Tibial nerve (tissue), 4 donors: ENCODE measurements around the gene ATP8B1. TPM values are rescaled to one million over a fixed set of nuclear protein-coding genes. Genes with fewer than 3 reads are reported as not detected.

Source experiments
- DNase-seq, 2 donors: peaks; one replicate each; pipeline ENCODE4 v3.0.0-alpha.2; 2019; ENCODE audit warnings: low spot score in 2 of 2
- H3K27ac ChIP-seq, 4 donors: fragments of 200-600 bp; sonication (generic) in 3 of 4; one replicate each; pipeline ENCODE4 v1.5.1; 2017 to 2019; ENCODE audit warnings: mild to moderate bottlenecking in 1 of 4
- H3K27me3 ChIP-seq, 2 donors: fragments of 200-600 bp; sonication (generic) in 1 of 2; one replicate each; pipeline versions ENCODE4 v1.5.1 to v1.6.0; 2017 to 2019
- H3K36me3 ChIP-seq, 3 donors: fragments of 200-600 bp; sonication (generic); one replicate each; pipeline ENCODE4 v1.5.1; 2018 to 2019
- H3K4me1 ChIP-seq, 4 donors: fragments of 200-600 bp; sonication (generic) in 3 of 4; one replicate each; pipeline ENCODE4 v1.5.1; 2017 to 2019
- H3K4me3 ChIP-seq, 4 donors: fragments of 200-600 bp; sonication (generic) in 3 of 4; one replicate each; pipeline ENCODE4 v1.5.1; 2017 to 2019; ENCODE audit warnings: mild to moderate bottlenecking in 1 of 4, moderate library complexity in 1 of 4
- H3K9me3 ChIP-seq, 4 donors: fragments of 200-600 bp; sonication (generic) in 3 of 4; one replicate each; pipeline ENCODE4 v1.5.1; 2017 to 2019
- CTCF ChIP-seq, 5 experiments: fragments of 200-600 bp in 3 of 5; fragments of 450-650 bp in 2 of 5; sonication (generic) in 3 of 5; IDR thresholded peaks; one replicate each; pipeline ENCODE4 v1.5.1; 2016 to 2019; ENCODE audit warnings: antibody characterized with exemption in 5 of 5, mild to moderate bottlenecking in 3 of 5, moderate library complexity in 2 of 5
- EP300 ChIP-seq, 2 donors: sonication (generic); formaldehyde crosslinking; IDR thresholded peaks; one replicate each; pipeline ENCODE4 v1.6.1; 2017; ENCODE audit warnings: antibody characterized with exemption in 2 of 2, mild to moderate bottlenecking in 1 of 2
- POLR2A ChIP-seq, 2 donors: fragments of 450-650 bp; IDR thresholded peaks; one replicate each; pipeline ENCODE4 v1.6.1; 2017; ENCODE audit warnings: antibody characterized with exemption in 2 of 2, mild to moderate bottlenecking in 2 of 2, moderate library complexity in 2 of 2
- WGBS, 2 donors: methylation state at CpG; one replicate each; pipeline ENCODE4 v1.1.5; 2018; 5-methylcytosine and 5-hydroxymethylcytosine counted together
- total RNA-seq, 4 donors: library from RNA; depleted of rRNA; stranded (reverse); fragments of >200 nt; gene quantifications; one replicate each; pipeline ENCODE4 v1.1.0, GENCODE V29; 2016

The ATP8B1 gene
- total RNA-seq, 4 donors from 2014 or later = 8.0 to 25.8 (median 12.4) TPM

GRCh38 chr18:57789759-57790158 lies 13.4 kb downstream of the ATP8B1 start:
- Histone ChIP-seq H3K4me3 (no peak overlapping the region), H3K27me3 (no peaks in the 10 kb centered on the region), H3K27ac (peak overlapping the region in 2 of 4 donors; percentile 74 to 88), H3K9me3 (no peaks in the 10 kb centered on the region), H3K4me1 (peaks cover 0 to 26% (median 11%) of the 10 kb centered on the region in 4 donors), H3K36me3 (peaks cover 0 to 5% (median 0%) of the 10 kb centered on the region in 3 donors)
- DNase-seq = no peak
- WGBS, 2 donors = 85 to 95% methylated on average over 4 of the region's 4 CpGs
- TF ChIP-seq POLR2A (IDR thresholded peaks at IDR 0.05) (no peak), EP300 (IDR thresholded peaks at IDR 0.05) (no peak), CTCF (IDR thresholded peaks at IDR 0.05) (no peak)

- H3K27ac ChIP-seq = peak overlapping the region in 3 of 4 donors; percentile 30 to 88 (median 74)
- H3K4me1 ChIP-seq = peaks cover 0 to 26% (median 11%) of the 10 kb centered on the region in 4 donors
- H3K36me3 ChIP-seq = peaks cover 0 to 11% (median 0%) of the 10 kb centered on the region in 3 donors
- H3K4me3 ChIP-seq = no peak overlapping the region
- DNase-seq = no peak
- no peaks in the 10 kb centered on the region for H3K9me3 ChIP-seq
- TF ChIP-seq CTCF (IDR thresholded peaks at IDR 0.05) (no peak), POLR2A (IDR thresholded peaks at IDR 0.05) (no peak), EP300 (IDR thresholded peaks at IDR 0.05) (no peak)
- 12 to 19% methylated on average over 6 of the region's 6 CpGs for WGBS, 2 donors
- no peaks in the 10 kb centered on the region for H3K27me3 ChIP-seq
Observed at GRCh38 chr18:57789090-57789489, 14.0 kb downstream of the ATP8B1 start.

- Histone ChIP-seq H3K9me3 (no peaks in the 10 kb centered on the region), H3K4me1 (peaks cover 0 to 18% (median 10%) of the 10 kb centered on the region in 4 donors), H3K4me3 (no peak overlapping the region), H3K27ac (peak overlapping the region in 2 of 4 donors; percentile 74 to 88), H3K36me3 (peaks cover 0 to 13% (median 0%) of the 10 kb centered on the region in 3 donors), H3K27me3 (no peaks in the 10 kb centered on the region)
- TF ChIP-seq EP300 (IDR thresholded peaks at IDR 0.05) = no peak
- no peak for TF ChIP-seq POLR2A (IDR thresholded peaks at IDR 0.05)
- no peak for TF ChIP-seq CTCF (IDR thresholded peaks at IDR 0.05)
- DNase-seq = no peak
- 89 to 93% methylated on average over 11 of the region's 11 CpGs for WGBS, 2 donors
Observed at GRCh38 chr18:57787068-57787685, 15.9 kb downstream of the ATP8B1 start.

- Histone ChIP-seq H3K9me3 (no peaks in the 10 kb centered on the region), H3K36me3 (peaks cover 0 to 23% (median 0%) of the 10 kb centered on the region in 3 donors), H3K27me3 (no peaks in the 10 kb centered on the region), H3K4me3 (no peak overlapping the region), H3K27ac (peak overlapping the region in 1 of 4 donors; percentile 12), H3K4me1 (peaks cover 0 to 30% (median 10%) of the 10 kb centered on the region in 4 donors)
- TF ChIP-seq POLR2A (IDR thresholded peaks at IDR 0.05) (no peak), EP300 (IDR thresholded peaks at IDR 0.05) (no peak)
- WGBS, 2 donors = 83 to 84% methylated on average over 8 of the region's 8 CpGs
- DNase-seq = no peak
Observed at GRCh38 chr18:57785751-57786437, 17.2 kb downstream of the ATP8B1 start.

GRCh38 chr18:57784801-57785114 lies 18.4 kb downstream of the ATP8B1 start:
- Histone ChIP-seq H3K27me3 (no peaks in the 10 kb centered on the region), H3K4me1 (peaks cover 0 to 39% (median 11%) of the 10 kb centered on the region in 4 donors), H3K36me3 (peaks cover 0 to 23% (median 0%) of the 10 kb centered on the region in 3 donors), H3K9me3 (no peaks in the 10 kb centered on the region), H3K27ac (no peak overlapping the region), H3K4me3 (no peak overlapping the region)
- 71 to 81% methylated on average over 4 of the region's 4 CpGs for WGBS, 2 donors
- no peak for DNase-seq
- no peak for TF ChIP-seq CTCF (IDR thresholded peaks at IDR 0.05)
- no peak for TF ChIP-seq POLR2A (IDR thresholded peaks at IDR 0.05)
- no peak for TF ChIP-seq EP300 (IDR thresholded peaks at IDR 0.05)
